ENCODE measurements around the gene SLC35F1. TPM values are rescaled to one million over a fixed set of nuclear protein-coding genes. Genes with fewer than 3 reads are reported as not detected.

The SLC35F1 gene
- total and polyA plus RNA-seq, 9 of the 15 experiments (the other 6 are each of a cell fraction or from before 2014, with no cell fraction given), result 0.03 to 0.06 TPM; not detected in 7

DNA sequence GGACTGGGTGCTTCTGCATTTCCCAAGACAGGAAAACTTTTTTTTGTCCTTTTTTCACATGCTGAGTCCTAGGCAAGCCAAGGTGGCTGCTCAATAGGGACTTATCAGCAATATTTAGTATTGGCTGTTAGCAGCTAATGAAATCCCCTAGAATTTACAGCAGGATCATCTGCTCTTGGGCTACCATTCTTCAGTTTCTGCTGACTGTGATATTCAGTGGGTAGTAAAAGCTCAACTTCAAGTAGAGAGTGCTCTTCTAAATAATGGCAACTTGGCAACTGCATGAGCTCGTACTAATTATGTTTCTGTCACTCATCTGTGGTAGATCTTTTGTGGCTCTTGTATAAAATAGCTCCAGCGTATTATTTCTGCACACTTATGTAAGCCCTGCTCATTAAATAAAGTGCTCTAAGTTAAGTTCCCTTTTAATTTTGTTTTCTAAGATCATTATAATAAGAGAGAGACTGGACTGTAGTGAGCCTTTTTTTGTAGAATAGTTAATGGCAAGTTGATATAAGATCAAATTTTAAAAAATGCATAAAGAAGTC is 110.3 kb downstream of the SLC35F1 start:
- Histone ChIP-seq H3K9me1 (ENCODE audit: control insufficient read depth, insufficient read depth, low read length) (no peaks in the 10 kb centered on the region), H4K20me1 (replicated peaks; ENCODE audit: control insufficient read depth, insufficient read depth, low read length) (no peaks in the 10 kb centered on the region), H3K4me2 (ENCODE audit: insufficient read depth, low read length) (no peak overlapping the region), H3K36me3 (ENCODE audit: control insufficient read depth, insufficient read depth, low read length) (no peaks in the 10 kb centered on the region), H3K9ac (ENCODE audit: insufficient read depth in 1 of 2, low read depth in 2 of 2, low read length in 2 of 2) (no peak overlapping the region), H3K27ac (ENCODE audit: extremely low read depth, low read depth, low read length) (no peak overlapping the region), H3K4me3 (no peak overlapping the region), H3K4me1 (replicated peaks in 1 of 2; ENCODE audit: control insufficient read depth in 2 of 2, insufficient read depth in 2 of 2, low read length in 2 of 2) (no peaks in the 10 kb centered on the region), H2AFZ (ENCODE audit: low read depth, low read length) (no peak overlapping the region), H3K79me2 (ENCODE audit: control insufficient read depth, insufficient read depth, low read length) (no peaks in the 10 kb centered on the region), H3K9me3 (replicated peaks; ENCODE audit: control insufficient read depth, insufficient read depth, low read depth, low read length) (no peaks in the 10 kb centered on the region), H3K27me3 (ENCODE audit: control insufficient read depth in 2 of 2, insufficient read depth in 2 of 2, low read length in 2 of 2) (no peaks in the 10 kb centered on the region)
- ATAC-seq (no peak), DNase-seq (ENCODE audit: extremely low read depth in 1 of 4, low spot score in 3 of 4) (no peak), FAIRE-seq (no peak)
- POLR2A ChIA-PET, result interaction anchor here (0.6 to 0.7 kb wide), 2 partner anchors 27 to 100 kb away, joined by 3 read pairs; no protein-coding TSS in a partner anchor
- CTCF ChIA-PET (ENCODE audit: low intra/inter-chr PET ratio), result no interaction called here
- in situ Hi-C loops (cut with MboI) (no loop called here), intact Hi-C loops (cut with micrococcal nuclease) (no loop called here)
- no TSS peak for BruUV-seq (replicated peaks)
- WGBS (ENCODE audit: insufficient coverage, low coverage, missing lambda C conversion rate), result 0% methylated on average over 2 of the region's 2 CpGs
- TF ChIP-seq USF1 (CRISPR knock-in tag; IDR thresholded peaks at IDR 0.05) (no peak), GTF2E2 (tag; IDR thresholded peaks at IDR 0.05) (no peak), SUPT5H (IDR thresholded peaks at IDR 0.05) (no peak), SMARCE1 (IDR thresholded peaks at IDR 0.05) (no peak), RBM17 (IDR thresholded peaks at IDR 0.05; ENCODE audit: borderline replicate concordance, low read depth, low read length) (no peak), FUS (optimal IDR thresholded peaks at IDR 0.05; ENCODE audit: low read depth, low read length) (no peak), TAF9B (IDR thresholded peaks at IDR 0.05; ENCODE audit: partially characterized antibody) (no peak), ZFP30 (CRISPR knock-in tag; IDR thresholded peaks at IDR 0.05; ENCODE audit: borderline replicate concordance) (no peak), KDM5B (IDR thresholded peaks at IDR 0.05; ENCODE audit: insufficient replicate concordance, low read depth, low read length) (no peak), ZNF695 (CRISPR knock-in tag; IDR thresholded peaks at IDR 0.05) (no peak), ZNF780A (CRISPR knock-in tag; IDR thresholded peaks at IDR 0.05) (no peak), ZNF507 (tag; conservative IDR thresholded peaks at IDR 0.05) (no peak), XRCC4 (IDR thresholded peaks at IDR 0.05; ENCODE audit: extremely low read depth, insufficient read depth, insufficient read length) (no peak), THRAP3 (IDR thresholded peaks at IDR 0.05; ENCODE audit: borderline replicate concordance) (no peak)
- TF ChIP-seq, protein P1, sequence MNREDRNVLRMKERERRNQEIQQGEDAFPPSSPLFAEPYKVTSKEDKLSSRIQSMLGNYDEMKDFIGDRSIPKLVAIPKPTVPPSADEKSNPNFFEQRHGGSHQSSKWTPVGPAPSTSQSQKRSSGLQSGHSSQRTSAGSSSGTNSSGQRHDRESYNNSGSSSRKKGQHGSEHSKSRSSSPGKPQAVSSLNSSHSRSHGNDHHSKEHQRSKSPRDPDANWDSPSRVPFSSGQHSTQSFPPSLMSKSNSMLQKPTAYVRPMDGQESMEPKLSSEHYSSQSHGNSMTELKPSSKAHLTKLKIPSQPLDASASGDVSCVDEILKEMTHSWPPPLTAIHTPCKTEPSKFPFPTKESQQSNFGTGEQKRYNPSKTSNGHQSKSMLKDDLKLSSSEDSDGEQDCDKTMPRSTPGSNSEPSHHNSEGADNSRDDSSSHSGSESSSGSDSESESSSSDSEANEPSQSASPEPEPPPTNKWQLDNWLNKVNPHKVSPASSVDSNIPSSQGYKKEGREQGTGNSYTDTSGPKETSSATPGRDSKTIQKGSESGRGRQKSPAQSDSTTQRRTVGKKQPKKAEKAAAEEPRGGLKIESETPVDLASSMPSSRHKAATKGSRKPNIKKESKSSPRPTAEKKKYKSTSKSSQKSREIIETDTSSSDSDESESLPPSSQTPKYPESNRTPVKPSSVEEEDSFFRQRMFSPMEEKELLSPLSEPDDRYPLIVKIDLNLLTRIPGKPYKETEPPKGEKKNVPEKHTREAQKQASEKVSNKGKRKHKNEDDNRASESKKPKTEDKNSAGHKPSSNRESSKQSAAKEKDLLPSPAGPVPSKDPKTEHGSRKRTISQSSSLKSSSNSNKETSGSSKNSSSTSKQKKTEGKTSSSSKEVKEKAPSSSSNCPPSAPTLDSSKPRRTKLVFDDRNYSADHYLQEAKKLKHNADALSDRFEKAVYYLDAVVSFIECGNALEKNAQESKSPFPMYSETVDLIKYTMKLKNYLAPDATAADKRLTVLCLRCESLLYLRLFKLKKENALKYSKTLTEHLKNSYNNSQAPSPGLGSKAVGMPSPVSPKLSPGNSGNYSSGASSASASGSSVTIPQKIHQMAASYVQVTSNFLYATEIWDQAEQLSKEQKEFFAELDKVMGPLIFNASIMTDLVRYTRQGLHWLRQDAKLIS (CRISPR knock-in tag; IDR thresholded peaks at IDR 0.05), result no peak
- TF ChIP-seq, protein P2, sequence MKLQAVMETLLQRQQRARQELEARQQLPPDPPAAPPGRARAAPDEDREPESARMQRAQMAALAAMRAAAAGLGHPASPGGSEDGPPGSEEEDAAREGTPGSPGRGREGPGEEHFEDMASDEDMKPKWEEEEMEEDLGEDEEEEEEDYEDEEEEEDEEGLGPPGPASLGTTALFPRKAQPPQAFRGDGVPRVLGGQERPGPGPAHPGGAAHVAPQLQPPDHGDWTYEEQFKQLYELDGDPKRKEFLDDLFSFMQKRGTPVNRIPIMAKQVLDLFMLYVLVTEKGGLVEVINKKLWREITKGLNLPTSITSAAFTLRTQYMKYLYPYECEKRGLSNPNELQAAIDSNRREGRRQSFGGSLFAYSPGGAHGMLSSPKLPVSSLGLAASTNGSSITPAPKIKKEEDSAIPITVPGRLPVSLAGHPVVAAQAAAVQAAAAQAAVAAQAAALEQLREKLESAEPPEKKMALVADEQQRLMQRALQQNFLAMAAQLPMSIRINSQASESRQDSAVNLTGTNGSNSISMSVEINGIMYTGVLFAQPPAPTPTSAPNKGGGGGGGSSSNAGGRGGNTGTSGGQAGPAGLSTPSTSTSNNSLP (IDR thresholded peaks at IDR 0.05; ENCODE audit: borderline replicate concordance, low read depth, low read length), result no peak
